Peyer's patch (tissue), 4 donors: ENCODE measurements around the gene PMVK. TPM values are rescaled to one million over a fixed set of nuclear protein-coding genes. Genes with fewer than 3 reads are reported as not detected.
A peak's percentile ranks its signal among the peaks of the same experiment; 100 is the strongest.

ENCODE experiments used
- DNase-seq, 3 donors: peaks; one replicate each; pipeline ENCODE4 v3.0.0-alpha.2; 2017 to 2019
- H3K27ac ChIP-seq, 4 donors: fragments of 200-600 bp; sonication (generic); one replicate each; pipeline ENCODE4 v1.5.1; 2016 to 2019
- H3K27me3 ChIP-seq, 2 donors: fragments of 200-600 bp; sonication (generic); one replicate each; pipeline ENCODE4 v1.5.1; 2019
- H3K36me3 ChIP-seq, 3 donors: fragments of 200-600 bp; sonication (generic); one replicate each; pipeline ENCODE4 v1.5.1; 2016 to 2019
- H3K4me1 ChIP-seq, 4 donors: fragments of 200-600 bp; sonication (generic); one replicate each; pipeline ENCODE4 v1.5.1; 2016 to 2019
- H3K4me3 ChIP-seq, 4 donors: fragments of 200-600 bp; sonication (generic); 1 replicate in 3 of 4; 2 replicates in 1 of 4; pipeline ENCODE4 v1.5.1; 2016 to 2019; ENCODE audit warnings: mild to moderate bottlenecking in 1 of 4
- H3K9me3 ChIP-seq, 4 donors: fragments of 200-600 bp; sonication (generic); one replicate each; pipeline ENCODE4 v1.5.1; 2016 to 2019; ENCODE audit warnings: mild to moderate bottlenecking in 1 of 4
- POLR2A ChIP-seq, 2 donors: fragments of 450-650 bp; IDR thresholded peaks; one replicate each; pipeline ENCODE4 v1.5.1; 2017; ENCODE audit warnings: antibody characterized with exemption in 2 of 2, mild to moderate bottlenecking in 2 of 2, moderate library complexity in 2 of 2
- total RNA-seq, 4 donors: library from RNA; depleted of rRNA; stranded (reverse); fragments of >200 nt; gene quantifications; one replicate each; pipeline ENCODE4 v1.1.0, GENCODE V29; 2016
- TF ChIP-seq, protein P1 (sequence below), 6 experiments: fragments of 450-650 bp in 4 of 6; fragments of 200-600 bp in 2 of 6; sonication (generic) in 1 of 6; IDR thresholded peaks; one replicate each; pipeline ENCODE4 v1.5.1; 2017 to 2019; ENCODE audit warnings: antibody characterized with exemption in 6 of 6, mild to moderate bottlenecking in 3 of 6, moderate library complexity in 1 of 6

PMVK gene
- total RNA-seq, 4 donors from 2014 or later, result 5.0 to 20.1 (median 19.2) TPM

DNA sequence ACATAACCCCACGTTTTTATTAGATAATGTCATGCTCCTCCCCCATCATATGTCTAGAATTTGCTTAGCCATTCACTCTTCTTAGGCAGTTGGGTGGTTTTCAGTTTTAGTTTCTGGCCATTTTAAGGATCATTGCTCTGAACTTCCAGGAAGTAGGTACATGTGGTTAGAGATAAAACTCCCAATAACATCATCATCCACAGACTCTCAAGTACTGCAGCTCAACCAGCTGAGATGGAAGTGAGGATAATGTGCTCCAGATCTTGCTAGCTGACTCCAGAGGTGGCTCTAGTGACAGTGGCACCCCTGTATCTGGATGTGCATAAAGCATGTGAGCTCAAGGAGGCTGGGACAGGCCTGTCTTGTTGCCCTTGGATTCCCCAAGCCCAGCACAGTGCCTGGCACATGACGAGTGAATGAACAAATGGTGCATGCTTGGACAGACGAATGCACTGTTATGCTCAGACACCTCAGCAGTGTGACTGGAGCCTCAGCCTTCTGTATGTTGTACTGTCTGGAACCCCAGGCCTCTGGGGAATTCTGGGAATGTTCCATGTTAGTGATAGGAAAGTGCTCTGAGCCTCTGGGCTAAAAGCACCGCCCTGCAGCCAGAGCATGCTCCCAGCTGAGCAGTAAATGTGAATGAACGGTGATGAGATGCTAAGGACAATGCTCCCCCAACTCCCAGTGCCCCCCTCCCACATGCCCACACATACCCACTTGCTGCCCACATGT, 50.1 kb downstream of the PMVK start:
- TF ChIP-seq, protein P1, sequence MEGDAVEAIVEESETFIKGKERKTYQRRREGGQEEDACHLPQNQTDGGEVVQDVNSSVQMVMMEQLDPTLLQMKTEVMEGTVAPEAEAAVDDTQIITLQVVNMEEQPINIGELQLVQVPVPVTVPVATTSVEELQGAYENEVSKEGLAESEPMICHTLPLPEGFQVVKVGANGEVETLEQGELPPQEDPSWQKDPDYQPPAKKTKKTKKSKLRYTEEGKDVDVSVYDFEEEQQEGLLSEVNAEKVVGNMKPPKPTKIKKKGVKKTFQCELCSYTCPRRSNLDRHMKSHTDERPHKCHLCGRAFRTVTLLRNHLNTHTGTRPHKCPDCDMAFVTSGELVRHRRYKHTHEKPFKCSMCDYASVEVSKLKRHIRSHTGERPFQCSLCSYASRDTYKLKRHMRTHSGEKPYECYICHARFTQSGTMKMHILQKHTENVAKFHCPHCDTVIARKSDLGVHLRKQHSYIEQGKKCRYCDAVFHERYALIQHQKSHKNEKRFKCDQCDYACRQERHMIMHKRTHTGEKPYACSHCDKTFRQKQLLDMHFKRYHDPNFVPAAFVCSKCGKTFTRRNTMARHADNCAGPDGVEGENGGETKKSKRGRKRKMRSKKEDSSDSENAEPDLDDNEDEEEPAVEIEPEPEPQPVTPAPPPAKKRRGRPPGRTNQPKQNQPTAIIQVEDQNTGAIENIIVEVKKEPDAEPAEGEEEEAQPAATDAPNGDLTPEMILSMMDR (IDR thresholded peaks at IDR 0.05), result no peak
- Histone ChIP-seq H3K4me3 (no peak overlapping the region), H3K27ac (no peak overlapping the region), H3K4me1 (no peaks in the 10 kb centered on the region), H3K27me3 (no peaks in the 10 kb centered on the region), H3K9me3 (no peaks in the 10 kb centered on the region), H3K36me3 (no peaks in the 10 kb centered on the region)
- DNase-seq, result peak in 1 of 3 donors; percentile 11

DNA sequence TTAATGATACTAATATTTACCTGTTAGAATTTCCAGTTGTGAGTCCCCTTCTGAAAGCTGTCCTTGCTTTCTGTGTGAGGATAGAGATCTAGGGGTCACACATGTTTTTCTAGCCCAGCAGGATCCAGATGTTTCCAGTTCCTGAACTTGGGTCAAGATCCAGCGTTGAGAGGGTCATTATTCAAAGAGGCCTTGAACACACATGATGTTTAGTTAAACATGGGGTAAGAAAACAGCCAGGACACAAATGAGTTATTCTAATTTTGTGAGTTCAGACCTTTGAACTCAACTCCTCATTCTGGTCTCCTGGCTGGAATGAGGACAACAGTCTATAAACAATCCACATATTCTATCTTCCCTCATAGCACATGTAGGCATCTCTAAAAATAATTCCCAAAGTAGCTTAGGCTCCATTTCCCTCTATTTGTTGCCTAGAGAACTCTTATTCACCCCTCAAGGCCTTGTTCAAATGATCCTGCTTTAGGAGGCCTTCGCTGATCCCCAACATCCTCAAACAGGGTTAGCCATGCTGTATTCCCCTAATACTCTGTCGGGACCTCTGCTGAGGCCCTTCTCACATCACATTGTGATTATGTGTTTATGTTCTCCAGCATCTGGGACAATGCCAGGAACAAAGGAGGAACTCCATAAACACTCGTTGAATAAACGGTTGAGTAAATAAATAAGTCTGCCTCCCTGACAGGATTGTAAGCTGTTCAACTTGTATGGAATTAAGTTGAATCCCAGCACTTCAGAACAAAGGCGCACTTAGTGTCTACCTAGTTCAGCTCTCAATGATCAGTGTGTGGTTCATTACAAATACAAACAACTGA, 51.4 kb downstream of the PMVK start:
- Histone ChIP-seq H3K4me3 (no peak overlapping the region), H3K36me3 (no peaks in the 10 kb centered on the region), H3K27ac (peak overlapping the region in 2 of 4 donors; percentile 4 to 40), H3K4me1 (no peaks in the 10 kb centered on the region), H3K9me3 (no peaks in the 10 kb centered on the region), H3K27me3 (no peaks in the 10 kb centered on the region)
- DNase-seq, result peak in 1 of 3 donors; percentile 14
- TF ChIP-seq, protein P1 (IDR thresholded peaks at IDR 0.05), result no peak
- no peak for TF ChIP-seq POLR2A (IDR thresholded peaks at IDR 0.05)

DNA sequence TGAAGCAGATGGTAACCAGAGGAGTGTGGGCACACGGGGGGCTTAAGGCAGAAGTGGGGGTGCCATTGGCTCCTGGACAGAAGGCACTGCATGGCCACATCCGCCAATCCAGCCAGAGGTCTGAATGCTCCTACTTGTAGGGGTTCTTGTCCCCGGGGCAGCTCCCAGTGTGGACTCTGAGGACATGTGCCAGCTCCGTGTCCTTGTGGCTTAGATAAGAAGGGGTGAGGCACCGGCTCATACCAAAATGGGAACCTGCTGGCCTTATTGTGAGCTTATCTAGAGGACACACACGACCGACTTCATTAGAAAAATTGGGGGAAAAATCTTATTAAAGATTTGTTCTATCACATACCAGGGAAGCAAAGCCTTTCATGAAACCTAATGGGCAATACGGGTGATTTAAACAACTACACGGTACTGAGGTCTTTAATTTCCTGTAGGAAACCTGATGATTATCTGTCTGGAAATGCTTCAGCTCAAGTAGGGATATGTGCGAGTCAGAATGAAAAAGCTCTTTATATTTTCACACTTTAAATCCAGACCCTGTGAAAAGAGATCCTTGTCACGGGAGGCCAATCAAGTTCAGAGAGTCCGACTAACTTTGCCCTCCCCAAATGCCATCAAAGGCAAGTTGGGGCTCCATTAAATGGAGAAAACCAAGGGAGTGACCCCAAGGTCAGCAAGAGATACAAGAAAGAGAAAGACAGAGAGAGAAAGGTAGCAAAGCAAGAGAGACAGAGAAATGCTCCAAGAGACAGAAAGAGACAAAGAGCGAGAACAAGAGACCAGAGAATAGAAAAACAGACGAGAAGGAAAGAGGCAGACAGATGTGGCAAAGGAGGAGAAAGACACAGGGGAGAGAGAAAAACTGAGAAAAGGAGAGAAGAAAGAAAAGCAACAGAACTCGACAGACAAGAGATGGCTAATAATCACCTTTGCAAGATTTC, 52.3 kb downstream of the PMVK start:
- Histone ChIP-seq H3K27me3 (no peaks in the 10 kb centered on the region), H3K4me3 (no peak overlapping the region), H3K36me3 (no peaks in the 10 kb centered on the region), H3K9me3 (no peaks in the 10 kb centered on the region), H3K4me1 (no peaks in the 10 kb centered on the region), H3K27ac (no peak overlapping the region)
- peak in 1 of 3 donors; percentile 38 for DNase-seq
- no peak for TF ChIP-seq POLR2A (IDR thresholded peaks at IDR 0.05)
- TF ChIP-seq, protein P1 (IDR thresholded peaks at IDR 0.05), result no peak

DNA sequence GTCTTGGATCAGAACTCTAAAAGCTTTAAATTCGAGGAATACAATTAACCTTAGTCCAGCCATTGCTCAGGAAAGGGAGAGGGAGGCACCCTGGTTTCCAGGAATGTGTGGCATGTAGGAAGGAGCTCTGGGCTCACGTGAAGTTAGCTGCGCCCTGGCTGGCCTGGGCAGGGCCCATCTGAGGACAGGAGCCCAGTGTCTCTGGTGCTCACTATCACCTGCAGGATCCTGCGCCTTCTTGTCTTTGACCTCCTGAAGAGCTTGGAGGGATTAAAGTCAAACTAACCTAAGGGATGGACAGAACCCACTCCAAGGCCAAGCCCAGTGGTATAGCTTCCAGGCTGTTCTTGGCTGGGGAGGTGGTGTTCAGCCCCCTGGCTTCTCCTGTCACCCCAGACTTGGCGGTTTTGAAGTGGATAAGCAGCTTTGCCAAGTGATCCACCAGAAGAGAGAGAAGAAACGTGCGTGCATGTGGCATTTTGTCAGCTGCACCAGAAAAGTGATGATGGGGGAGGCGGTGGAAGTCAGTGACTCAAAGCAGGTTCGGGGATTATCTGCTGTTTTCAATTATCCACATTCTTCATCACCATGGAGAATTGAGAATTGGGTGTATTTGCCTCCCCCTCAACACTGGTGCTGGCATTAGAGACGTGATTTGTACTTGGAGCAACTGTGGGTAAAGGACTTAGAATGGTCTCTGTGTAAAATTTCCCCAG, 54.5 kb downstream of the PMVK start:
- Histone ChIP-seq H3K27me3 (no peaks in the 10 kb centered on the region), H3K4me1 (peaks cover 0 to 3% (median 2%) of the 10 kb centered on the region in 4 donors), H3K36me3 (no peaks in the 10 kb centered on the region), H3K9me3 (no peaks in the 10 kb centered on the region), H3K4me3 (no peak overlapping the region), H3K27ac (no peak overlapping the region)
- TF ChIP-seq, protein P1 (IDR thresholded peaks at IDR 0.05), result no peak
- TF ChIP-seq POLR2A (IDR thresholded peaks at IDR 0.05), result no peak
- DNase-seq, result peak in 1 of 3 donors; percentile 18

DNA sequence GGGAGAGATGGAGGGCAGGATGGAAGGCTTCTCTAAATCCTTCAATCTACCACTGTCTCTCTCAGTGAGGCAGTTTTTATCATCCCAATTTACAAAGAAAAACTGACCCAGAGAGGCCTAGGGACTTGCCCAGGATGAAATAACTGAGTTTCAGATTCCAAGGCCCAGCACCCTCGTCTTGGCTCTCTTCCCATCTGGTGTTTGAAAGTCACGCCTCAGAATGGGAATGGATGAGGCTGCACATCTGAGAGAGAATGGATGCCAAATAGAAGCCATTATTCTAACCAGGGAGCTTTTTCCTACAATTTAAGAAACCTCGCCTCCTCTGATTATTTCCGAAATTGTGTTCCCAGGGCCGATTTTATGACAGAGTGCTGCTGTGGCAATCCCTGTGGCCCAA, 55.8 kb downstream of the PMVK start:
- Histone ChIP-seq H3K36me3 (no peaks in the 10 kb centered on the region), H3K27me3 (no peaks in the 10 kb centered on the region), H3K4me3 (no peak overlapping the region), H3K27ac (no peak overlapping the region), H3K4me1 (peaks cover 0 to 3% (median 3%) of the 10 kb centered on the region in 4 donors), H3K9me3 (no peaks in the 10 kb centered on the region)
- TF ChIP-seq, protein P1 (IDR thresholded peaks at IDR 0.05), result no peak
- TF ChIP-seq POLR2A (IDR thresholded peaks at IDR 0.05), result no peak
- peak in 1 of 3 donors; percentile 21 for DNase-seq
